DOHH2 (cell line): ENCODE measurements around the gene PRKCE.

Source experiments
- CTCF ChIP-seq: fragments of 200-600 bp; sonication (generic); IDR thresholded peaks from one replicate; pipeline ENCODE4 v1.5.1; 2014; ENCODE audit warnings: antibody characterized with exemption, mild to moderate bottlenecking, low read depth, low read length; ENCODE audit not compliant: poor library complexity, severe bottlenecking
- EZH2phosphoT487 ChIP-seq: fragments of 200-600 bp; sonication (generic); IDR thresholded peaks from 2 replicates; pipeline ENCODE4 v1.6.1; 2017; ENCODE audit warnings: borderline replicate concordance, mild to moderate bottlenecking, antibody characterized with exemption, low read length, moderate library complexity, mixed read lengths

- TF ChIP-seq CTCF: peak; percentile 71
- no peak for TF ChIP-seq EZH2phosphoT487
These were observed 127.3 kb downstream of the PRKCE start for GRCh38 chr2:45778720-45779171.
